ENCODE results near the gene SERPINB1. TPM values are rescaled to one million over a fixed set of nuclear protein-coding genes. Genes with fewer than 3 reads are reported as not detected.
"Not testable (repeated sequence)": the region's sequence is repeated elsewhere in the genome, so short reads cannot be mapped to it uniquely, and the experiment has no call there.

Gene SERPINB1
- total and polyA plus RNA-seq, 2 donors (not counting 3 experiments of a cell fraction or from before 2014, with no cell fraction given): 6.7 to 24.0 TPM

DNA sequence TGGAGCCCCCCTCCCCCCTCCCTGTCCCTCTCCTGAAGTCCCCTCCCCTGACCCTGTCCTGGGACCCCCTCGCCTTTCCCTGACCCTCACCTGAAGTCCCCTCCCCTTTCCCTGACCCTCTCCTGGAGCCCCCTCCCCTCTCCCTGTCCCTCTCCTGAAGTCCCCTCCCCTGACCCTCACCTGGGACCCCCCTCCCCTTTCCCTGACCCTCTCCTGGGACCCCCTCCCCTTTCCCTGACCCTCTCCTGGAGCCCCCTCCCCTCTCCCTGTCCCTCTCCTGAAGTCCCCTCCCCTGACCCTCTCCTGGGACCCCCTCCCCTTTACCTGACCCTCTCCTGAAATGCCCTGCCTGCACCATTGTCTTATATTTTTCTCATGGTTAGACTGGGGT, 11.7 kb upstream of the SERPINB1 start:
- H3K27me3 ChIP-seq (ENCODE audit: control insufficient read depth in 2 of 2, insufficient read depth in 2 of 2, low read length in 2 of 2); H3K9me3 ChIP-seq (replicated peaks; ENCODE audit: control insufficient read depth, insufficient read depth, low read length); H4K20me1 ChIP-seq (replicated peaks; ENCODE audit: control insufficient read depth, extremely low read depth, insufficient read depth, low read length); H2AFZ ChIP-seq (ENCODE audit: low read depth, low read length); H3K9me1 ChIP-seq (replicated peaks; ENCODE audit: control insufficient read depth, extremely low read depth, insufficient read depth, low read length); BruUV-seq (replicated peaks); H3K79me2 ChIP-seq (ENCODE audit: control insufficient read depth, insufficient read depth, low read length); DNase-seq (ENCODE audit: low read depth, low spot score); FAIRE-seq; H3K36me3 ChIP-seq (ENCODE audit: control insufficient read depth in 2 of 2, extremely low read depth in 1 of 2, insufficient read depth in 2 of 2, low read length in 2 of 2); dilution Hi-C loops (cut with MboI; ENCODE audit: extremely low pct_ligation_motif_present, low sequenced_read_pairs); POLR2A ChIA-PET: not testable (repeated sequence)
- H3K27ac ChIP-seq (ENCODE audit: insufficient read depth, low read depth, low read length): peak overlapping the region; percentile 96
- CTCF ChIA-PET: interaction anchor here (1.5 to 4.1 kb wide), 6 partner anchors 8 to 89 kb away, joined by 3 to 36 read pairs (median 11); no protein-coding TSS in a partner anchor
- peak overlapping the region; percentile 98 for H3K9ac ChIP-seq (replicated peaks; ENCODE audit: extremely low read depth, insufficient read depth, low read length)
- peak overlapping the region; percentile 88 for H3K4me2 ChIP-seq (ENCODE audit: insufficient read depth, low read length)
- intact Hi-C loops (cut with micrococcal nuclease): loop anchor here (10.0 kb wide), 1 partner anchor 1239 kb away; no protein-coding TSS in a partner anchor
- peaks cover 63% of the 10 kb centered on the region for H3K4me1 ChIP-seq (ENCODE audit: control insufficient read depth, extremely low read depth, insufficient read depth, low read length)
- peak overlapping the region in 1 of 3 experiments; percentile 57 for H3K4me3 ChIP-seq (replicated peaks in 1 of 3; ENCODE audit: insufficient read depth in 1 of 3, low read depth in 1 of 3, low read length in 3 of 3)

DNA sequence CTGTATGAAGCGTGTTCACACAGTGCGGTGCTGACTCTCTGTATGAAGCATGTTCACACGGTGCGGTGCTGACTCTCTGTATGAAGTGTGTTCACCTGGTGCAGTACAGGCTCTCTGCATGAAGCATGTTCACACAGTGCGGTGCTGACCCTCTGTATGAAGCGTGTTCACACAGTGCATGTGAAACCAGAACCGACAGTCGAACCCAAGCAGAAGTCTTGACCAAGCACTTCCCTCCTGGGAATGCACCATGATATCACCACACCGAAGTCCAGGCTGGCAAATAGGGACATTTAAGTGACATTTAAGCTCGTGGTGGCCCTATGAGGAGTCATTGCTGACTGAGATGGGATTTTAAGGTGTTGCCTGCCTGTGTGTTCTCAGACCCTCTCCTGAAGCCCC, 11.3 kb upstream of the SERPINB1 start:
- Histone ChIP-seq H3K4me1 (ENCODE audit: control insufficient read depth, extremely low read depth, insufficient read depth, low read length) (peaks cover 60% of the 10 kb centered on the region), H3K9me1 (replicated peaks; ENCODE audit: control insufficient read depth, extremely low read depth, insufficient read depth, low read length) (no peaks in the 10 kb centered on the region), H3K27ac (ENCODE audit: insufficient read depth, low read depth, low read length) (peak overlapping the region; percentile 96), H3K9ac (replicated peaks; ENCODE audit: extremely low read depth, insufficient read depth, low read length) (no peak overlapping the region), H3K79me2 (ENCODE audit: control insufficient read depth, insufficient read depth, low read length) (no peaks in the 10 kb centered on the region), H2AFZ (ENCODE audit: low read depth, low read length) (no peak overlapping the region), H3K27me3 (ENCODE audit: control insufficient read depth in 2 of 2, insufficient read depth in 2 of 2, low read length in 2 of 2) (no peaks in the 10 kb centered on the region), H4K20me1 (replicated peaks; ENCODE audit: control insufficient read depth, extremely low read depth, insufficient read depth, low read length) (no peaks in the 10 kb centered on the region), H3K36me3 (ENCODE audit: control insufficient read depth in 2 of 2, extremely low read depth in 1 of 2, insufficient read depth in 2 of 2, low read length in 2 of 2) (no peaks in the 10 kb centered on the region), H3K4me3 (replicated peaks in 1 of 3; ENCODE audit: insufficient read depth in 1 of 3, low read depth in 1 of 3, low read length in 3 of 3) (no peak overlapping the region), H3K4me2 (ENCODE audit: insufficient read depth, low read length) (no peak overlapping the region), H3K9me3 (replicated peaks; ENCODE audit: control insufficient read depth, insufficient read depth, low read length) (no peaks in the 10 kb centered on the region)
- intact Hi-C loops (cut with micrococcal nuclease): loop anchor here (10.0 kb wide), 1 partner anchor 1238 kb away; no protein-coding TSS in a partner anchor
- ChIA-PET POLR2A (no interaction called here), CTCF (interaction anchor here (3.4 to 4.1 kb wide), 2 partner anchors 13 to 62 kb away, joined by 14 to 36 read pairs; no protein-coding TSS in a partner anchor)
- dilution Hi-C loops (cut with MboI; ENCODE audit: extremely low pct_ligation_motif_present, low sequenced_read_pairs): no loop called here
- TF ChIP-seq, protein P1, sequence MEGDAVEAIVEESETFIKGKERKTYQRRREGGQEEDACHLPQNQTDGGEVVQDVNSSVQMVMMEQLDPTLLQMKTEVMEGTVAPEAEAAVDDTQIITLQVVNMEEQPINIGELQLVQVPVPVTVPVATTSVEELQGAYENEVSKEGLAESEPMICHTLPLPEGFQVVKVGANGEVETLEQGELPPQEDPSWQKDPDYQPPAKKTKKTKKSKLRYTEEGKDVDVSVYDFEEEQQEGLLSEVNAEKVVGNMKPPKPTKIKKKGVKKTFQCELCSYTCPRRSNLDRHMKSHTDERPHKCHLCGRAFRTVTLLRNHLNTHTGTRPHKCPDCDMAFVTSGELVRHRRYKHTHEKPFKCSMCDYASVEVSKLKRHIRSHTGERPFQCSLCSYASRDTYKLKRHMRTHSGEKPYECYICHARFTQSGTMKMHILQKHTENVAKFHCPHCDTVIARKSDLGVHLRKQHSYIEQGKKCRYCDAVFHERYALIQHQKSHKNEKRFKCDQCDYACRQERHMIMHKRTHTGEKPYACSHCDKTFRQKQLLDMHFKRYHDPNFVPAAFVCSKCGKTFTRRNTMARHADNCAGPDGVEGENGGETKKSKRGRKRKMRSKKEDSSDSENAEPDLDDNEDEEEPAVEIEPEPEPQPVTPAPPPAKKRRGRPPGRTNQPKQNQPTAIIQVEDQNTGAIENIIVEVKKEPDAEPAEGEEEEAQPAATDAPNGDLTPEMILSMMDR (IDR thresholded peaks at IDR 0.05; ENCODE audit: extremely low read depth in 1 of 2, insufficient read depth in 1 of 2, low read depth in 1 of 2, low read length in 2 of 2): no peak
- TF ChIP-seq EZH2 (IDR thresholded peaks at IDR 0.05; ENCODE audit: borderline replicate concordance, low read depth, low read length, severe bottlenecking) (no peak), POLR2AphosphoS5 (IDR thresholded peaks at IDR 0.05; ENCODE audit: insufficient read depth, low read depth, low read length) (no peak), GATA2 (IDR thresholded peaks at IDR 0.05; ENCODE audit: insufficient read depth, insufficient read length, low read depth, low read length) (no peak), JUN (IDR thresholded peaks at IDR 0.05; ENCODE audit: borderline replicate concordance, insufficient read depth, insufficient read length, low read depth) (no peak), MYC (IDR thresholded peaks at IDR 0.05; ENCODE audit: low read depth, low read length) (no peak), POLR2A (IDR thresholded peaks at IDR 0.05; ENCODE audit: low read depth, low read length) (no peak), FOS (IDR thresholded peaks at IDR 0.05; ENCODE audit: borderline replicate concordance, insufficient read depth, low read length) (no peak)
- TF ChIP-seq, protein P2, sequence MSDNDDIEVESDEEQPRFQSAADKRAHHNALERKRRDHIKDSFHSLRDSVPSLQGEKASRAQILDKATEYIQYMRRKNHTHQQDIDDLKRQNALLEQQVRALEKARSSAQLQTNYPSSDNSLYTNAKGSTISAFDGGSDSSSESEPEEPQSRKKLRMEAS (IDR thresholded peaks at IDR 0.05; ENCODE audit: insufficient read depth, insufficient read length): no peak
- FAIRE-seq (no peak), DNase-seq (ENCODE audit: low read depth, low spot score) (no peak)
- no TSS peak for BruUV-seq (replicated peaks)

Data from endothelial cell of umbilical vein (primary cell).